Adrenal gland (tissue), 12 donors: ENCODE data around the gene ADA. TPM values are rescaled to one million over a fixed set of nuclear protein-coding genes. Genes with fewer than 3 reads are reported as not detected.

Experiments
- DNase-seq, 7 donors: peaks; one replicate each; pipeline ENCODE4 v3.0.0-alpha.2; 2019 to 2020
- H3K27ac ChIP-seq, 5 donors: fragments of 200-600 bp; sonication (generic) in 4 of 5; 1 replicate in 3 of 5; 2 replicates in 2 of 5; pipeline versions ENCODE4 v1.5.1 to v1.8.0; 2016 to 2020; ENCODE audit warnings: mild to moderate bottlenecking in 1 of 5
- H3K27me3 ChIP-seq: fragments of 200-600 bp; 2 replicates; pipeline ENCODE4 v1.8.0; 2021
- H3K36me3 ChIP-seq, 2 donors: fragments of 200-600 bp; replicated peaks in 1 of 2; 1 replicate in 1 of 2; 2 replicates in 1 of 2; pipeline versions ENCODE4 v1.5.1 to v1.8.0; 2018 to 2022
- H3K4me1 ChIP-seq, 2 donors: fragments of 200-600 bp; replicated peaks in 1 of 2; 1 replicate in 1 of 2; 2 replicates in 1 of 2; pipeline versions ENCODE4 v1.5.1 to v1.8.0; 2018 to 2021
- H3K4me3 ChIP-seq, 4 donors: fragments of 200-600 bp; sonication (generic) in 3 of 4; one replicate each; pipeline ENCODE4 v1.5.1; 2016 to 2018
- H3K9me3 ChIP-seq, 3 donors: fragments of 200-600 bp; sonication (generic) in 1 of 3; replicated peaks in 1 of 3; 1 replicate in 2 of 3; 2 replicates in 1 of 3; pipeline versions ENCODE4 v1.5.1 to v1.8.0; 2016 to 2021
- POLR2A ChIP-seq, 2 donors: fragments of 450-650 bp; IDR thresholded peaks; one replicate each; pipeline ENCODE4 v1.6.1; 2017; ENCODE audit warnings: antibody characterized with exemption in 2 of 2, mild to moderate bottlenecking in 2 of 2, moderate library complexity in 1 of 2
- WGBS, 4 donors: extraction: QIAGEN DNeasy Blood & Tissue Kit in 2 of 4; methylation state at CpG; one replicate each; pipeline versions ENCODE4 v1.1.5 to v1.1.7; 2013 to 2017; 5-methylcytosine and 5-hydroxymethylcytosine counted together
- intact Hi-C, 2 donors: fragments of 100-400 bp; cut with DNase I; formaldehyde crosslinking; loops; one replicate each; pipeline versions ENCODE4 v1.14.1 to v1.15.0; 2022 to 2023
- polyA plus RNA-seq, 3 donors: library from polyadenylated mRNA; stranded (reverse); fragments of 200-250 nt in 2 of 3; fragments of 350-450 nt in 1 of 3; fragmentation: Illumina TruSeq in 1 of 3; extraction: RNeasy Lipid Tissue Mini Kit (QIAGEN cat#74804) in 1 of 3; gene quantifications; one replicate each; pipeline ENCODE4 v1.2.3, GENCODE V29; 2013 to 2014
- total RNA-seq, 9 donors: library from RNA; depleted of rRNA in 4 of 9; stranded (reverse); fragments of >200 nt in 4 of 9; fragments of 120-200 nt in 1 of 9; fragmentation: NEBNext Ultra II Directional in 1 of 9; extraction: Animal tissue kit (Norgen Biotek cat#: 25700) in 1 of 9; gene quantifications; one replicate each; pipeline versions ENCODE4 v1.1.0 to v1.2.4, GENCODE V29; 2013 to 2023
- TF ChIP-seq, protein P1 (sequence below), 6 experiments: fragments of 450-650 bp in 4 of 6; fragments of 200-600 bp in 2 of 6; sonication (generic) in 1 of 6; IDR thresholded peaks; 1 replicate in 5 of 6; 2 replicates in 1 of 6; pipeline versions ENCODE4 v1.5.1 to v1.8.0; 2016 to 2021; ENCODE audit warnings: antibody characterized with exemption in 6 of 6, mild to moderate bottlenecking in 2 of 6, moderate library complexity in 1 of 6
- donor health status: healthy with polysubstance abuse.
- donor health status: Bipolar disorder and iron deficiency.
- donor health status: DM: yes; HTN: yes; CAD: no.
- donor health status: DM: no; HTN: no; CAD: no.
- donor health status: DM: no; HTN: no; CAD: no.
- donor health status: DM: yes; HTN: yes; CAD: no.

The ADA gene
- total and polyA plus RNA-seq, 12 donors: 3.4 to 16.4 (median 10.0) TPM

DNA sequence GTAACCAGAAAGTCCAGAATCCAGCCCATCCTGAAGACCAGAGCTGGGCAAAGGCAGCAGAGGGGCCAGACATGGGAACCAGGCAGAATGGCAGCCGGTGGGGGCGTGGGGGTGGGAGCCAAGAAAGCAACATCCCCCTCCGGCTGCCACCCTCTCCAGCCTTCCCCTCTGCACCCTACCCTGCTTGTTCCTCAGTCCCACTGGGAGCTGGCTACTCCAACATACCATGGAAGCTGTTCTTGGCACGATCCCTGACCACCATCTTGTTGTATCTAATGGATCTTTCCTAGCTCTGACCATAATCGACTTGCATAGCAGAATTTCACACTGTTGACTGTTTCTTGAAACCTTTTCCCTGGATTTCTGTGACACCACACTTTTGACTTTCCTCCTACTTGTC, 30.2 kb downstream of the ADA start:
- TF ChIP-seq, protein P1, sequence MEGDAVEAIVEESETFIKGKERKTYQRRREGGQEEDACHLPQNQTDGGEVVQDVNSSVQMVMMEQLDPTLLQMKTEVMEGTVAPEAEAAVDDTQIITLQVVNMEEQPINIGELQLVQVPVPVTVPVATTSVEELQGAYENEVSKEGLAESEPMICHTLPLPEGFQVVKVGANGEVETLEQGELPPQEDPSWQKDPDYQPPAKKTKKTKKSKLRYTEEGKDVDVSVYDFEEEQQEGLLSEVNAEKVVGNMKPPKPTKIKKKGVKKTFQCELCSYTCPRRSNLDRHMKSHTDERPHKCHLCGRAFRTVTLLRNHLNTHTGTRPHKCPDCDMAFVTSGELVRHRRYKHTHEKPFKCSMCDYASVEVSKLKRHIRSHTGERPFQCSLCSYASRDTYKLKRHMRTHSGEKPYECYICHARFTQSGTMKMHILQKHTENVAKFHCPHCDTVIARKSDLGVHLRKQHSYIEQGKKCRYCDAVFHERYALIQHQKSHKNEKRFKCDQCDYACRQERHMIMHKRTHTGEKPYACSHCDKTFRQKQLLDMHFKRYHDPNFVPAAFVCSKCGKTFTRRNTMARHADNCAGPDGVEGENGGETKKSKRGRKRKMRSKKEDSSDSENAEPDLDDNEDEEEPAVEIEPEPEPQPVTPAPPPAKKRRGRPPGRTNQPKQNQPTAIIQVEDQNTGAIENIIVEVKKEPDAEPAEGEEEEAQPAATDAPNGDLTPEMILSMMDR (IDR thresholded peaks at IDR 0.05): no peak
- TF ChIP-seq POLR2A (IDR thresholded peaks at IDR 0.05): no peak
- H3K27me3 ChIP-seq: no peaks in the 10 kb centered on the region
- 84 to 100% (median 94%) methylated on average over 5 of the region's 5 CpGs for WGBS, 4 donors
- H3K27ac ChIP-seq: no peak overlapping the region
- intact Hi-C loops: no loop called here
- no peak overlapping the region for H3K4me3 ChIP-seq
- H3K9me3 ChIP-seq: no peaks in the 10 kb centered on the region
- H3K36me3 ChIP-seq: peaks cover 0 to 29% of the 10 kb centered on the region in 2 donors
- peaks cover 0 to 3% of the 10 kb centered on the region in 2 donors for H3K4me1 ChIP-seq
- DNase-seq: no peak

DNA sequence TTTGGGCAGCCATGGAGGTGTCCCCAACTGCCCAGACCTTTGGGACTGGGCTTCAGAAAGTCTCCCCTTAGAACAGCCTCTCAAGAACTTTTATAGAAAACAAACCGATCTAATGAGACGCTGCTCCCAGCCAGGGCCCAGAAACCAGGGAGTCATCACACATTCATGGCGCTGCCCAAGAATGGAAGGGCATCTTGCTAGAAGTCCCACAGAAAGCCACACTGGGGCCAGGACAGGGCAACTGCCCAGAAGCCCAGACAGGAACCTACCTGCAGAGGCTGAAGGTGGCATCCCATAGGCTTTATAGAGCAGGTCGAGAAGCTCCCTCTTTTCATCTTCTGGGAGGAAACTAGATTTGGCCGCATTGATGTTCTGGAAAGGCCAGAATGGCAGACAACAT, 31.5 kb downstream of the ADA start:
- Histone ChIP-seq H3K9me3 (no peaks in the 10 kb centered on the region), H3K4me1 (peaks cover 0 to 16% of the 10 kb centered on the region in 2 donors), H3K36me3 (peaks cover 0 to 42% of the 10 kb centered on the region in 2 donors), H3K27ac (no peak overlapping the region), H3K4me3 (no peak overlapping the region), H3K27me3 (no peaks in the 10 kb centered on the region)
- no peak for TF ChIP-seq POLR2A (IDR thresholded peaks at IDR 0.05)
- WGBS, 4 donors: 93 to 98% (median 97%) methylated on average over 4 to 5 of the region's 5 CpGs
- intact Hi-C loops: no loop called here
- DNase-seq: no peak

DNA sequence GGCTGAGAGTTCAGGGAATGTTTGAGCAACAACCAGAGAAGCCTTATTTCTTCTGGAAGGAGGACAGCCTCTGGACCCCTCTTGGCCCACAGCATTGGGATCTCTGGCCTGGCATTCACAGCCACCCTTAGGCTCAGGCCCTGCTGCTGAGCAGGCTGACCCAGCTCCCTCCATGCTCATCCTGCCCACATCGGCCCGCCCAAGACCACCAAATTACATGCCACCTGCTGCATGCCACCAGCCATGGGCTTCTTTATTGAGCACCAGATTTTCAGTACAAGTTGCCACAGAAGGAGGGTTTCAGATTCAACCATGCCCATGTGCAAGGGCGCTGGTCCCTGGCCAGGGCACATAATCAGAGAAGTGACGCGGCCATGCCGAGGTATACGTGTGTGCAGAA, 32.2 kb downstream of the ADA start:
- Histone ChIP-seq H3K4me1 (peaks cover 0 to 24% of the 10 kb centered on the region in 2 donors), H3K9me3 (no peaks in the 10 kb centered on the region), H3K4me3 (no peak overlapping the region), H3K27me3 (no peaks in the 10 kb centered on the region), H3K36me3 (peaks cover 0 to 48% of the 10 kb centered on the region in 2 donors), H3K27ac (no peak overlapping the region)
- WGBS, 4 donors: 98 to 100% (median 99%) methylated on average over 7 of the region's 7 CpGs
- intact Hi-C loops: loop anchor here (5.0 to 10.0 kb wide), 3 partner anchors 152 to 232 kb away; no protein-coding TSS in a partner anchor
- no peak for DNase-seq
- TF ChIP-seq, protein P1 (IDR thresholded peaks at IDR 0.05): no peak
- TF ChIP-seq POLR2A (IDR thresholded peaks at IDR 0.05): no peak

DNA sequence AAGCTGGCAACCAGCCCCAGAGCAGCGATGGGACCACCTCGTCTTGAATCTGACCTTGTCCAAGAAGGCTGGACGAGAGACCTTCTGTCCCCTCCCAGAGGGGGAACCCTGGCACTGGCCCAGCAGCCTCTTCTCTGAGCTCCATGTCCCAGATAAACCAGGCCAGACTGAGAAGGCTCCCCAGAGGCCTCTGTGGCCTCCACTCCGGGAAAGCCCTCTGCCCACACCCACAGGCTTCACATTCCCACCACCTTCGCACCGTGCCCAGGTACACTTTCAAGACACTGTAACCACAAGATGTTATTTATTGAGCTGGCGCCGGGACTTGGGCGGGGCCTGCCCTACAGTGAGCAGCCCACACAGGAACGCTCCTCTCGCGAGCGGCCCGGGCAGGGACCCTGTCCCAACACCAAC, 33.2 kb downstream of the ADA start:
- H3K36me3 ChIP-seq: peaks cover 0 to 56% of the 10 kb centered on the region in 2 donors

More for the DNA sequence above, 33.2 kb downstream of the ADA start:
- Histone ChIP-seq H3K27me3 (no peaks in the 10 kb centered on the region), H3K4me1 (peaks cover 0 to 26% of the 10 kb centered on the region in 2 donors), H3K4me3 (no peak overlapping the region), H3K9me3 (no peaks in the 10 kb centered on the region), H3K27ac (no peak overlapping the region)
- TF ChIP-seq, protein P1 (IDR thresholded peaks at IDR 0.05): no peak
- TF ChIP-seq POLR2A (IDR thresholded peaks at IDR 0.05): no peak
- intact Hi-C loops: loop anchor here (5.0 to 10.0 kb wide), 3 partner anchors 151 to 231 kb away; no protein-coding TSS in a partner anchor
- 77 to 82% (median 81%) methylated on average over 11 to 14 of the region's 14 CpGs for WGBS, 4 donors
- DNase-seq: no peak
